Measurements from ENCODE around the gene MAK.

DNA sequence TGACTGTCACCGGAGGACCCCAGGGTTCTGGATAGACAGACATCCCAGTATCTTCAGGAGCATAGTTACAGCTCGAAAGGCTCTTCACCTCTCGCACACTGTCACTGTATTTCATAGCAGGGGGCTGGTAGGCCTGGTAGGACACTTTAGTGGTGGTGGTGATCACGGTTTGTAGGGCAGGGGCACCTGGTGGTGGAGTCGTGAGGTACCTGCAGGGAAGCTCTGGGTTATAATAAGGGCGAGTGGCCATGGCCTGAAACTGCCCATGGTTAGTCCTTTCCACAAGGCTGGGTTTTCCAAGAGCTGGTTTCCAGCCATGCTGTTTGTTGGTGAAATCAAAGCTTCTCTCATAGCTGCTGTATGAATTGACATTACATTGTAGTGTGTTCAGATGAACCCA, 35.9 kb upstream of the MAK start:
- TF ChIP-seq, protein P1, sequence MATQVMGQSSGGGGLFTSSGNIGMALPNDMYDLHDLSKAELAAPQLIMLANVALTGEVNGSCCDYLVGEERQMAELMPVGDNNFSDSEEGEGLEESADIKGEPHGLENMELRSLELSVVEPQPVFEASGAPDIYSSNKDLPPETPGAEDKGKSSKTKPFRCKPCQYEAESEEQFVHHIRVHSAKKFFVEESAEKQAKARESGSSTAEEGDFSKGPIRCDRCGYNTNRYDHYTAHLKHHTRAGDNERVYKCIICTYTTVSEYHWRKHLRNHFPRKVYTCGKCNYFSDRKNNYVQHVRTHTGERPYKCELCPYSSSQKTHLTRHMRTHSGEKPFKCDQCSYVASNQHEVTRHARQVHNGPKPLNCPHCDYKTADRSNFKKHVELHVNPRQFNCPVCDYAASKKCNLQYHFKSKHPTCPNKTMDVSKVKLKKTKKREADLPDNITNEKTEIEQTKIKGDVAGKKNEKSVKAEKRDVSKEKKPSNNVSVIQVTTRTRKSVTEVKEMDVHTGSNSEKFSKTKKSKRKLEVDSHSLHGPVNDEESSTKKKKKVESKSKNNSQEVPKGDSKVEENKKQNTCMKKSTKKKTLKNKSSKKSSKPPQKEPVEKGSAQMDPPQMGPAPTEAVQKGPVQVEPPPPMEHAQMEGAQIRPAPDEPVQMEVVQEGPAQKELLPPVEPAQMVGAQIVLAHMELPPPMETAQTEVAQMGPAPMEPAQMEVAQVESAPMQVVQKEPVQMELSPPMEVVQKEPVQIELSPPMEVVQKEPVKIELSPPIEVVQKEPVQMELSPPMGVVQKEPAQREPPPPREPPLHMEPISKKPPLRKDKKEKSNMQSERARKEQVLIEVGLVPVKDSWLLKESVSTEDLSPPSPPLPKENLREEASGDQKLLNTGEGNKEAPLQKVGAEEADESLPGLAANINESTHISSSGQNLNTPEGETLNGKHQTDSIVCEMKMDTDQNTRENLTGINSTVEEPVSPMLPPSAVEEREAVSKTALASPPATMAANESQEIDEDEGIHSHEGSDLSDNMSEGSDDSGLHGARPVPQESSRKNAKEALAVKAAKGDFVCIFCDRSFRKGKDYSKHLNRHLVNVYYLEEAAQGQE (IDR thresholded peaks at IDR 0.05; ENCODE audit: insufficient read depth in 1 of 2, low read depth in 2 of 2, low read length in 2 of 2) = no peak
- TF ChIP-seq POLR2AphosphoS5 (IDR thresholded peaks at IDR 0.05; ENCODE audit: low read depth, low read length) = no peak

All from PFSK-1 (cell line).